ENCODE data around the gene ZNF577.
A peak's percentile ranks its signal among the peaks of the same experiment; 100 is the strongest.
"Not testable (repeated sequence)": the region's sequence is repeated elsewhere in the genome, so short reads cannot be mapped to it uniquely, and the experiment has no call there.

Gene ZNF577

GRCh38 chr19:51887522-51888498, at the start of gene ZNF577:
ZNF577 (minus strand) TSS chr19:51887951; CDS start chr19:51880382, 7,569 bp downstream.
- peak; percentile 66 for DNase-seq

GRCh38 chr19:51931921-51932320, 44.2 kb upstream of the ZNF577 start:
- DNase-seq: no peak

- no peak for DNase-seq
These were observed 40.1 kb upstream of the ZNF577 start for GRCh38 chr19:51927859-51928258.

- DNase-seq: peak; percentile 86
These were observed 39.3 kb upstream of the ZNF577 start, which contains the start of gene ZNF613 for GRCh38 chr19:51926784-51927741. ZNF613 (plus strand) TSS chr19:51927472; CDS start chr19:51936221, 8,749 bp downstream.

GRCh38 chr19:51926426-51926783, 38.7 kb upstream of the ZNF577 start:
- no peak for DNase-seq

- no peak for DNase-seq
These were observed 34.2 kb upstream of the ZNF577 start for GRCh38 chr19:51921949-51922348.

GRCh38 chr19:51919606-51920005, 31.9 kb upstream of the ZNF577 start:
- DNase-seq: no peak

GRCh38 chr19:51916167-51916566, 28.4 kb upstream of the ZNF577 start:
- no peak for DNase-seq

- no peak for DNase-seq
These were observed 27.6 kb upstream of the ZNF577 start for GRCh38 chr19:51915324-51915867.

GRCh38 chr19:51907981-51908380, 20.2 kb upstream of the ZNF577 start:
- not testable (repeated sequence) for DNase-seq

- not testable (repeated sequence) for DNase-seq
These were observed 18.4 kb upstream of the ZNF577 start for GRCh38 chr19:51906108-51906507.

GRCh38 chr19:51905639-51906038, 17.9 kb upstream of the ZNF577 start:
- not testable (repeated sequence) for DNase-seq

GRCh38 chr19:51905206-51905605, 17.5 kb upstream of the ZNF577 start:
- no peak for DNase-seq

GRCh38 chr19:51904331-51905165, 16.8 kb upstream of the ZNF577 start, which contains the start of gene ZNF649:
ZNF649 (minus strand) TSS chr19:51905017; CDS start chr19:51900107, 4,910 bp downstream.
- peak; percentile 83 for DNase-seq

- no peak for DNase-seq
These were observed 15.4 kb upstream of the ZNF577 start for GRCh38 chr19:51903192-51903591.

GRCh38 chr19:51901860-51902259, 14.1 kb upstream of the ZNF577 start:
- no peak for DNase-seq

- DNase-seq: no peak
These were observed 3.5 kb upstream of the ZNF577 start for GRCh38 chr19:51891193-51891747.

GRCh38 chr19:51889934-51890333, 2.2 kb upstream of the ZNF577 start:
- no peak for DNase-seq

GRCh38 chr19:51884713-51885112, 3.0 kb downstream of the ZNF577 start:
- no peak for DNase-seq

- DNase-seq: no peak
These were observed 5.2 kb downstream of the ZNF577 start for GRCh38 chr19:51882518-51882917.

GRCh38 chr19:51873097-51873496, 14.7 kb downstream of the ZNF577 start:
- DNase-seq: no peak

Measured in CD4-positive, alpha-beta T cell treated with Interleukin-17A for 4 hours (primary cell).